Colonic mucosa (tissue), 4 donors: Measurements from ENCODE around the gene MIB2. TPM values are rescaled to one million over a fixed set of nuclear protein-coding genes. Genes with fewer than 3 reads are reported as not detected.
A peak's percentile ranks its signal among the peaks of the same experiment; 100 is the strongest.

ENCODE experiments used
- DNase-seq: peaks from one replicate; pipeline ENCODE4 v3.0.0-alpha.2; 2020
- H3K27ac ChIP-seq: fragments of 200-600 bp; one replicate; pipeline ENCODE4 v1.8.0; 2021
- H3K27me3 ChIP-seq: fragments of 200-600 bp; one replicate; pipeline ENCODE4 v1.8.0; 2021
- H3K36me3 ChIP-seq: fragments of 200-600 bp; one replicate; pipeline ENCODE4 v1.8.0; 2021
- H3K4me1 ChIP-seq: fragments of 200-600 bp; one replicate; pipeline ENCODE4 v1.8.0; 2021; ENCODE audit warnings: mild to moderate bottlenecking
- H3K4me3 ChIP-seq: fragments of 200-600 bp; one replicate; pipeline ENCODE4 v1.8.0; 2021
- H3K9ac ChIP-seq, 2 donors: one replicate each; pipeline ENCODE4 v1.7.0; 2013; ENCODE audit warnings: control low read depth in 2 of 2, low read depth in 2 of 2, low read length in 2 of 2
- H3K9me3 ChIP-seq: fragments of 200-600 bp; one replicate; pipeline ENCODE4 v1.8.0; 2021
- intact Hi-C: fragments of 100-400 bp; cut with DNase I; formaldehyde crosslinking; loops from one replicate; pipeline ENCODE4 v1.14.1; 2022
- total RNA-seq, 2 donors: library from RNA; stranded (reverse); fragmentation: NEBNext Ultra II Directional in 1 of 2; extraction: Animal tissue kit (Norgen Biotek cat#: 25700) in 1 of 2; gene quantifications; one replicate each; pipeline ENCODE4 v1.2.1, GENCODE V29; 2021
- TF ChIP-seq, protein P1 (sequence below): fragments of 200-600 bp; IDR thresholded peaks from one replicate; pipeline ENCODE4 v1.8.0; 2022; ENCODE audit warnings: antibody characterized with exemption, mild to moderate bottlenecking
- donor health status: healthy.
- donor health status: DM: no; HTN: no; CAD: no.
- donor health status: DM: no; HTN: no; CAD: no.

MIB2 gene
- total RNA-seq, 2 donors from 2014 or later = 57.0 to 121 TPM

DNA sequence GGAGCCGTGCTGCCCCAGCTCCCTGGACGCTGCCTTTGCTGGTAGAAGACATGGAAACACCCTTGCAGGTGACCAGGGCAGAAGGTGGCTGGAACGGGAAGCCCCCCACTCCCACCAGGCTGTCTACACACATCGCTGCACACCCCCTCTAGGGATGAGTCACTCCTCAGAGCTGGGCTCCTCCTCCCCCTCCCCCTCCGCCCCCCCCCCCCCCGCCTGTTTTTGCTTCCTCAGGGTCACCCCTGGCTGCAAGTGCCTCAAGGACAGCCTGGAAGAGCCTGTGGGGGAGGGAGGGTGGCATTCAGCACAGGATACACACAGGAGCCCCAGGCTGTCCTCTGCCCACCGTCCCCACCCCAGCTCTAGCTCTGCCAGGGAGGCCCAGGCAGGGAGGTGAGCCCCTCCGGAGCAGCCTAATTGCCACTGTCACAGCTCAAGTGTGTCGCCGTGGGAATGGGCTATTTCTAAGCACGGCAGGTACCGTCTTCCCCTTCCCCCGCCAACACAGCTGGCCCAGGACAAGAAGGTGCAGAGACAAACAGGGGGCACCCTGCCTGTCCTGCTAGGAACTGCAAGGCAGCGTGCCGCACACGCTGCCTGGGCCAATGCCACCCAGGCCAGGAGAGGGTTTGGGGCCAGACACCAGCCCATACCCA, 17.9 kb upstream of the MIB2 start:
- Histone ChIP-seq H3K36me3 (no peaks in the 10 kb centered on the region), H3K27me3 (peaks cover 31% of the 10 kb centered on the region), H3K4me3 (no peak overlapping the region), H3K9me3 (no peaks in the 10 kb centered on the region), H3K27ac (no peak overlapping the region), H3K9ac (no peak overlapping the region), H3K4me1 (peaks cover 4% of the 10 kb centered on the region)
- DNase-seq = no peak
- TF ChIP-seq, protein P1, sequence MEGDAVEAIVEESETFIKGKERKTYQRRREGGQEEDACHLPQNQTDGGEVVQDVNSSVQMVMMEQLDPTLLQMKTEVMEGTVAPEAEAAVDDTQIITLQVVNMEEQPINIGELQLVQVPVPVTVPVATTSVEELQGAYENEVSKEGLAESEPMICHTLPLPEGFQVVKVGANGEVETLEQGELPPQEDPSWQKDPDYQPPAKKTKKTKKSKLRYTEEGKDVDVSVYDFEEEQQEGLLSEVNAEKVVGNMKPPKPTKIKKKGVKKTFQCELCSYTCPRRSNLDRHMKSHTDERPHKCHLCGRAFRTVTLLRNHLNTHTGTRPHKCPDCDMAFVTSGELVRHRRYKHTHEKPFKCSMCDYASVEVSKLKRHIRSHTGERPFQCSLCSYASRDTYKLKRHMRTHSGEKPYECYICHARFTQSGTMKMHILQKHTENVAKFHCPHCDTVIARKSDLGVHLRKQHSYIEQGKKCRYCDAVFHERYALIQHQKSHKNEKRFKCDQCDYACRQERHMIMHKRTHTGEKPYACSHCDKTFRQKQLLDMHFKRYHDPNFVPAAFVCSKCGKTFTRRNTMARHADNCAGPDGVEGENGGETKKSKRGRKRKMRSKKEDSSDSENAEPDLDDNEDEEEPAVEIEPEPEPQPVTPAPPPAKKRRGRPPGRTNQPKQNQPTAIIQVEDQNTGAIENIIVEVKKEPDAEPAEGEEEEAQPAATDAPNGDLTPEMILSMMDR = peak; percentile 27
- intact Hi-C loops = no loop called here

DNA sequence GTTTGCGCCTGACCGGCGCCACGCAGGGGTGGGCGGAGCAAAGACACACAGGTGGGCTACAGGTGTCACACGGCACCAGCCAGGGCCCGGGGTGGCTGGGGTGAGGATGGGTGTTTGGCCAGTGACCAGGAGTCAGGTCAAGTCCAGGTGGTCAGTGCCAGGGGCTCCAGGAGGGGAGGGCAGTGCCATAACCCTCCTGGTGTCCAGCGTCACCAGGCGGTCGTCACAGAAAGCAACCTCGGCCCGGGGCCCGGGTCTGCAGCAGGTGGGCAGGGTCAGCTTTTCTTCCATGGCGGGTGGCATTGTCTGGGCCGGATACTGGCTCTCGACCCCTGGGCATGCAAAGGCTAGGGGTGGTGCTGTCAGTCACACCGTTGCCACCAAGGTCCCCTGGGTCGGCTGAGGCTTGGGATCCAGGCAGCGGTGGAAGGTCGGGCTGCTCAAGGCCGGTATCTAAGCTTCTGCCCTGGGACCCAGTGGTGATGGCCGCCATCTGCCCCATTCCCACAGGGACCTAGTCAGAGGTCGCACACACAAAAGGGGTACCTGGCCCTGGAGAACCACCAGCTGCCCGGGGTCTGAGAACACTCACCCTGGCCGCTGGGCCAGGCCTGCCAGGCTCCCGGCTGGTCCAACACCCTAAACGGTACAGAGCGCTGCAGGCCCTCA, 17.1 kb upstream of the MIB2 start:
- intact Hi-C loops = no loop called here
- Histone ChIP-seq H3K9ac (no peak overlapping the region), H3K4me3 (no peak overlapping the region), H3K36me3 (no peaks in the 10 kb centered on the region), H3K9me3 (no peaks in the 10 kb centered on the region), H3K27ac (no peak overlapping the region), H3K4me1 (peaks cover 4% of the 10 kb centered on the region), H3K27me3 (peaks cover 31% of the 10 kb centered on the region)
- DNase-seq = no peak
- TF ChIP-seq, protein P1 = no peak

- intact Hi-C loops = no loop called here
- DNase-seq = no peak
- Histone ChIP-seq H3K27me3 (peaks cover 31% of the 10 kb centered on the region), H3K4me3 (no peak overlapping the region), H3K4me1 (peaks cover 4% of the 10 kb centered on the region), H3K27ac (no peak overlapping the region), H3K9me3 (no peaks in the 10 kb centered on the region), H3K36me3 (no peaks in the 10 kb centered on the region), H3K9ac (no peak overlapping the region)
- TF ChIP-seq, protein P1 = no peak
Observed at GRCh38 chr1:1598720-1599029, 16.6 kb upstream of the MIB2 start.

DNA sequence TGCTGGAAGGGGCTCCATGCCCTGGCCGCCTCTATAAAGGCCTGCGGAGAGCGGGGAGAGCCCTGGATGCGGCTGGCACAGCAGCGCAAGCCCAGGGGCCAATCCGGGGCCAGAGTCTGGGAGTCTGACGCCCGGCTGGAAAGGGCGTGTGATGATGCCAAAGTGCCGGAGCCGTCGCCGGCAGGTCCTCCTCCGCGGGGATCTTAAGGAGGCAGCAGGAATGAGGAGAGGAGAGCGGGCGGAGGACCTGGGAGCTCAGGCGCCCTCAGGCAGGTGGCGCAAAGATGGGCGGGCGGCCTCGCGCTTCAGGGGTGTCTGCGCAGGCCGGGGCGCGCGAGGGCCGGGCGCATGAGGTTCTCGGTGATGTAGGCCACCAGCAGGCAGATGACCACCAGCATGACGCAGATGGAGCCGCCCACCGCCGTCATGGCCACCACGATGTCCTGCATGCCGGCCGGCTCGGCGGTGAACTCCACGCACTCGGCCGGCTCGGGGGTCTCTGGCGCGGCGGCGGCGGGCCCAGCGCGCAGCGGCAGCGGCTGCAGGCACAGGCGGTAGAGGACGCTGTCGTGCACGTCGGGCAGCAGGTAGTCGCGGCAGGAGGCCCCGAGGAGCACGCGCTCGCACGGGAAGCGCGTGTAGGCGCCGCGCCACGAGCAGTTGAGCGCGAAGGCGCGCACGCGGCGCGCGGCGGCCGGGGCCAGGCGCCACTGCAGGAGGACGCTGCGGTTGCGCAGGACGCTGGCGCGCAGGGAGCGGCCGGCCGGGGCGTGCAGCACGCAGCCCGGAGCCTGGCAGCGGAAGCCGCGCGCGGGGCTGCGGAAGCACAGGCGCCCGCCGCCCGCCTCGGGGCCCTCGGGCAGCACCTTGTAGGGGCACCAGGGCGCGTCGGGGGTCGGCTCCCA, 16.0 kb upstream of the MIB2 start:
- peaks cover 31% of the 10 kb centered on the region for H3K27me3 ChIP-seq
- H3K4me3 ChIP-seq = peak overlapping the region; percentile 15
- DNase-seq = no peak
- H3K9ac ChIP-seq = no peak overlapping the region
- H3K4me1 ChIP-seq = peaks cover 4% of the 10 kb centered on the region
- H3K9me3 ChIP-seq = no peaks in the 10 kb centered on the region
- intact Hi-C loops = no loop called here
- H3K36me3 ChIP-seq = no peaks in the 10 kb centered on the region
- TF ChIP-seq, protein P1 = no peak
- H3K27ac ChIP-seq = no peak overlapping the region

DNA sequence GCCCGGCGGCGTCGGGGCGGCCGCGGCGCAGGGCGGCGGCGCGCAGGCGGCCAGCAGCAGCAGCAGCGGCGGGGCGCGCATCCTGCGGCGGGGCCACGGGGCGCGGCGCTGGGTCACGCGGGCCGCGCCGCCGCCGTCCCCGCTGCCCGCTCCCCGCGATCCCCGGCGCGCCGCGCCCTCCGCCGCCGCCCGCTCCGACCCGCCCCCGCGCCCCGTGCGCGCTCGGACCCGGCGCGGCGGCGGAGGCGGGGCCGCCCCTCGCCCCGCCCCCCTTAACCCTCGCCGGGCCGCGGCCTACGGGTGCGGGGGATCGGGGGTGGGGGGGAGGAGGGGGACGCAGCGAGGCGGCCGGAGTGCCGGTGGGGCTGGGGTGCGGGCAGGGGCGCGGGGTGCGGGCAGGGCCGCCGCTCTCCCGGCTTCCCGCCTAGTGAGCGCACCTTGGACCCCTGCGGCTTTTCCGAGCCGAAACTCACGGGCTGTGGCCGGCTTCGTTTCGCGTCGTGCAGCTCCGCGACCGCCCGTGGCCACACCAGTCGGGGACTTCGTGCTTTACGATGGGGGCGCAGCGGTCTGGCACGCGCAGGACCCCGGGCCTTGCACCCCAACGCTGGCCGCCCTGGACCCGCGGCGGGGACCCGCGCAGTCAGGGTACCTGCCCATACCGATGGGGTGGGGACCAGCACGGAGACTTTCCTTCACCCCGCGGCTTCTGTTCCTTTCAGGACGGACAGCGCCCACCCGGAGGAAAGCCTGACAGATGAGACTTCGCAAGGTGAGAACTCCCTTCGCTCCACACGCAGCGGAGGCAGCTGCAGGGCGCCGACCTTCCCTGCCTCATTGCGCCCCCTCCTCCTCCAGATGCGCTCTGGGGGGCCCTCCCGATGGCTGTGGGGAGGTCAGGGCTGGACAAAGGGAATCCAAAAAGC, 15.1 kb upstream of the MIB2 start, which contains the start of gene FNDC10:
Gene FNDC10, minus strand, starts transcription at position 201 of the 926 bp plus-strand sequence. Its CDS starts 120 bp downstream, at position 81.
- Histone ChIP-seq H3K9ac (peak within 1 kb of the TSS in 1 of 2 donors; percentile 12), H3K27ac (no peak within 1 kb of the TSS), H3K9me3 (no peaks in the 10 kb centered on the region), H3K27me3 (peaks cover 31% of the 10 kb centered on the region), H3K36me3 (no peaks in the 10 kb centered on the region), H3K4me1 (peaks cover 4% of the 10 kb centered on the region), H3K4me3 (peak within 1 kb of the TSS; percentile 32)
- TF ChIP-seq, protein P1 = no peak
- intact Hi-C loops = no loop called here
- DNase-seq = no peak
